Left lung (tissue), 10 donors: ENCODE results near the gene TSPAN11. TPM values are rescaled to one million over a fixed set of nuclear protein-coding genes. Genes with fewer than 3 reads are reported as not detected.

Experiments used
- ATAC-seq: fragments of 200-7000 bp; cut with Tn5 transposase; one replicate; pipeline ENCODE4 v1.9.1; 2020; ENCODE audit warnings: moderate library complexity
- DNase-seq, 4 donors: peaks; one replicate each; pipeline ENCODE4 v3.0.0-alpha.2; 2013 to 2020
- H3K27ac ChIP-seq, 2 donors: fragments of 200-600 bp; sonication (generic) in 1 of 2; one replicate each; pipeline versions ENCODE4 v1.5.0 to v1.8.0; 2020 to 2021
- H3K27me3 ChIP-seq, 2 donors: fragments of 200-600 bp; sonication (generic) in 1 of 2; one replicate each; pipeline versions ENCODE4 v1.5.0 to v1.8.0; 2020 to 2021
- H3K36me3 ChIP-seq, 2 donors: fragments of 200-600 bp; sonication (generic) in 1 of 2; one replicate each; pipeline versions ENCODE4 v1.5.0 to v1.8.0; 2020 to 2021
- H3K4me1 ChIP-seq, 2 donors: fragments of 200-600 bp; one replicate each; pipeline ENCODE4 v1.8.0; 2021
- H3K4me3 ChIP-seq, 2 donors: fragments of 200-600 bp; sonication (generic) in 1 of 2; one replicate each; pipeline versions ENCODE4 v1.5.0 to v1.8.0; 2020 to 2021; ENCODE audit warnings: mild to moderate bottlenecking in 1 of 2
- H3K9me3 ChIP-seq, 2 donors: fragments of 200-600 bp; sonication (generic) in 1 of 2; one replicate each; pipeline versions ENCODE4 v1.5.0 to v1.8.0; 2020 to 2021
- CTCF ChIP-seq, 2 donors: fragments of 200-600 bp; sonication (generic) in 1 of 2; IDR thresholded peaks; one replicate each; pipeline versions ENCODE4 v1.5.0 to v1.8.0; 2021; ENCODE audit warnings: antibody characterized with exemption in 2 of 2
- intact Hi-C, 2 donors: fragments of 100-400 bp; cut with DNase I; formaldehyde crosslinking; loops; one replicate each; pipeline versions ENCODE4 v1.11.2 to v1.14.2; 2022
- polyA plus RNA-seq, 6 donors: library from polyadenylated mRNA; unstranded; fragments of 120-200 nt; gene quantifications; one replicate each; pipeline ENCODE4 v1.2.1, GENCODE V29; 2013; ENCODE audit not compliant: insufficient read length in 6 of 6
- total RNA-seq, 2 donors: library from RNA; stranded (reverse); fragmentation: NEBNext Ultra II Directional; extraction: Animal tissue kit (Norgen Biotek cat#: 25700); gene quantifications; one replicate each; pipeline ENCODE4 v1.2.1, GENCODE V29; 2021
- donor health status: DM: no; HTN: yes; CAD: no.
- donor health status: DM: no; HTN: no; CAD: no.

TSPAN11 gene
- total and polyA plus RNA-seq, 8 donors, result 4.1 to 18.2 (median 14.7) TPM

- no peaks in the 10 kb centered on the region for H3K27me3 ChIP-seq
- no peak overlapping the region for H3K4me3 ChIP-seq
- DNase-seq (no peak), ATAC-seq (no peak)
- H3K36me3 ChIP-seq, result no peaks in the 10 kb centered on the region
- H3K9me3 ChIP-seq, result no peaks in the 10 kb centered on the region
- intact Hi-C loops, result no loop called here
- no peaks in the 10 kb centered on the region for H3K4me1 ChIP-seq
- H3K27ac ChIP-seq, result no peak overlapping the region
- TF ChIP-seq CTCF (IDR thresholded peaks at IDR 0.05), result no peak
These were observed 27.6 kb downstream of the TSPAN11 start for GRCh38 chr12:30953951-30954751.

GRCh38 chr12:30955214-30955613 is 28.7 kb downstream of the TSPAN11 start:
- Histone ChIP-seq H3K27ac (no peak overlapping the region), H3K9me3 (no peaks in the 10 kb centered on the region), H3K4me3 (no peak overlapping the region), H3K27me3 (no peaks in the 10 kb centered on the region), H3K4me1 (no peaks in the 10 kb centered on the region), H3K36me3 (no peaks in the 10 kb centered on the region)
- intact Hi-C loops, result no loop called here
- DNase-seq (no peak), ATAC-seq (no peak)
- TF ChIP-seq CTCF (IDR thresholded peaks at IDR 0.05), result no peak

- intact Hi-C loops, result no loop called here
- H3K27ac ChIP-seq, result no peak overlapping the region
These were observed 32.7 kb downstream of the TSPAN11 start for GRCh38 chr12:30959110-30959710.

GRCh38 chr12:30959778-30960177 is 33.2 kb downstream of the TSPAN11 start:
- H3K36me3 ChIP-seq, result no peaks in the 10 kb centered on the region
- ATAC-seq (no peak), DNase-seq (no peak)
- no peak overlapping the region for H3K27ac ChIP-seq
- no peaks in the 10 kb centered on the region for H3K4me1 ChIP-seq
- intact Hi-C loops, result no loop called here
- no peaks in the 10 kb centered on the region for H3K27me3 ChIP-seq
- H3K9me3 ChIP-seq, result no peaks in the 10 kb centered on the region
- H3K4me3 ChIP-seq, result no peak overlapping the region
- no peak for TF ChIP-seq CTCF (IDR thresholded peaks at IDR 0.05)

More at GRCh38 chr12:30959110-30959710, 32.7 kb downstream of the TSPAN11 start:
- H3K27me3 ChIP-seq, result no peaks in the 10 kb centered on the region
- no peak overlapping the region for H3K4me3 ChIP-seq
- H3K4me1 ChIP-seq, result no peaks in the 10 kb centered on the region
- no peaks in the 10 kb centered on the region for H3K36me3 ChIP-seq
- no peak for TF ChIP-seq CTCF (IDR thresholded peaks at IDR 0.05)
- ATAC-seq (no peak), DNase-seq (no peak)
- H3K9me3 ChIP-seq, result no peaks in the 10 kb centered on the region

GRCh38 chr12:30961030-30961429 is 34.5 kb downstream of the TSPAN11 start:
- H3K36me3 ChIP-seq, result no peaks in the 10 kb centered on the region
- DNase-seq (no peak), ATAC-seq (no peak)
- H3K9me3 ChIP-seq, result no peaks in the 10 kb centered on the region
- H3K4me3 ChIP-seq, result no peak overlapping the region
- no peak for TF ChIP-seq CTCF (IDR thresholded peaks at IDR 0.05)
- H3K27ac ChIP-seq, result no peak overlapping the region
- intact Hi-C loops, result no loop called here
- H3K4me1 ChIP-seq, result no peaks in the 10 kb centered on the region
- no peaks in the 10 kb centered on the region for H3K27me3 ChIP-seq
